Neural cell (in vitro differentiated cells): ENCODE results near the gene AFG3L2. TPM values are rescaled to one million over a fixed set of nuclear protein-coding genes. Genes with fewer than 3 reads are reported as not detected.

Source experiments
- H2AFZ ChIP-seq: fragments of 200-600, 300-800 bp; sonication (generic), shearing (Covaris generic); 2 replicates; pipeline ENCODE4 v1.6.0; 2014; ENCODE audit warnings: low read depth, mild to moderate bottlenecking, antibody characterized with exemption, low read length, moderate library complexity
- H3F3A ChIP-seq: fragments of 200-600 bp; shearing (Covaris generic); 2 replicates; pipeline ENCODE4 v1.6.1; 2016; ENCODE audit warnings: mild to moderate bottlenecking, moderate library complexity, mixed read lengths, antibody characterized with exemption, low read length; ENCODE audit not compliant: insufficient read depth, poor library complexity, severe bottlenecking
- H3K27ac ChIP-seq: fragments of 200-600, 300-800 bp; sonication (generic), shearing (Covaris generic); 2 replicates; pipeline ENCODE4 v1.5.1; 2014; ENCODE audit warnings: mild to moderate bottlenecking, low read length, moderate library complexity
- H3K27me3 ChIP-seq: fragments of 300-800, 200-600 bp; sonication (generic), shearing (Covaris generic); 2 replicates; pipeline ENCODE4 v1.6.0; 2014; ENCODE audit warnings: mild to moderate bottlenecking, low read depth, low read length, moderate library complexity; ENCODE audit not compliant: insufficient read depth
- H3K36me3 ChIP-seq: fragments of 300-800, 200-600 bp; sonication (generic), shearing (Covaris generic); 2 replicates; pipeline ENCODE4 v1.5.1; 2014; ENCODE audit warnings: mild to moderate bottlenecking, antibody characterized with exemption, low read length, moderate library complexity; ENCODE audit not compliant: insufficient read depth
- H3K4me2 ChIP-seq: fragments of 300-800, 200-600 bp; sonication (generic), shearing (Covaris generic); 2 replicates; pipeline ENCODE4 v1.6.0; 2014; ENCODE audit warnings: mild to moderate bottlenecking, low read length
- H3K4me3 ChIP-seq: fragments of 300-800, 200-600 bp; sonication (generic), shearing (Covaris generic); 2 replicates; pipeline ENCODE4 v1.5.1; 2014; ENCODE audit warnings: mild to moderate bottlenecking, low read length, moderate library complexity
- H3K79me2 ChIP-seq: fragments of 200-600 bp; shearing (Covaris generic); replicated peaks from 2 replicates; pipeline ENCODE4 v1.6.0; 2014; ENCODE audit warnings: mild to moderate bottlenecking, low read length, moderate library complexity; ENCODE audit not compliant: insufficient read depth
- H3K9ac ChIP-seq: fragments of 300-800, 200-600 bp; sonication (generic), shearing (Covaris generic); 2 replicates; pipeline ENCODE4 v1.6.1; 2016; ENCODE audit warnings: mild to moderate bottlenecking, low read length, mixed read lengths
- H3K9me2 ChIP-seq: fragments of 200-600 bp; shearing (Covaris generic); 2 replicates; pipeline ENCODE4 v1.6.1; 2016; ENCODE audit warnings: mild to moderate bottlenecking, low read length, mixed read lengths; ENCODE audit not compliant: insufficient read depth
- H3K9me3 ChIP-seq: fragments of 200-600, 300-800 bp; sonication (generic), shearing (Covaris generic); 2 replicates; pipeline ENCODE4 v1.6.1; 2016; ENCODE audit warnings: mild to moderate bottlenecking, mixed run types, low read length, moderate library complexity, mixed read lengths
- H4K20me1 ChIP-seq: fragments of 200-600 bp; shearing (Covaris generic); 2 replicates; pipeline ENCODE4 v1.6.1; 2016; ENCODE audit warnings: mild to moderate bottlenecking, mixed run types; ENCODE audit not compliant: insufficient read depth
- EP300 ChIP-seq: fragments of 450-650 bp; conservative IDR thresholded peaks from 2 replicates; pipeline ENCODE4 v1.6.1; 2014; ENCODE audit warnings: antibody characterized with exemption, mild to moderate bottlenecking, moderate library complexity; ENCODE audit not compliant: poor library complexity, severe bottlenecking
- EZH2 ChIP-seq: fragments of 200-600, 300-800 bp; shearing (Covaris generic), sonication (generic); IDR thresholded peaks from 2 replicates; pipeline ENCODE4 v1.6.1; 2014; ENCODE audit warnings: antibody characterized with exemption, low read length, borderline replicate concordance, mild to moderate bottlenecking; ENCODE audit not compliant: insufficient read depth, poor library complexity, severe bottlenecking
- MXI1 ChIP-seq: fragments of 450-650 bp; conservative IDR thresholded peaks from 2 replicates; pipeline ENCODE4 v1.6.1; 2014; ENCODE audit warnings: antibody characterized with exemption, mild to moderate bottlenecking; ENCODE audit not compliant: poor library complexity, severe bottlenecking
- POLR2AphosphoS5 ChIP-seq: IDR thresholded peaks from 2 replicates; pipeline ENCODE4 v1.6.1; 2012
- RAD21 ChIP-seq: fragments of 450-650 bp; conservative IDR thresholded peaks from 2 replicates; pipeline ENCODE4 v1.6.1; 2014; ENCODE audit warnings: antibody characterized with exemption, mild to moderate bottlenecking, moderate library complexity
- SMC3 ChIP-seq: fragments of 450-650 bp; conservative IDR thresholded peaks from 2 replicates; pipeline ENCODE4 v1.6.1; 2014; ENCODE audit warnings: antibody characterized with exemption, mild to moderate bottlenecking, moderate library complexity; ENCODE audit not compliant: poor library complexity
- TAF1 ChIP-seq: IDR thresholded peaks from 2 replicates; pipeline ENCODE4 v1.6.1; 2012; ENCODE audit warnings: low read depth
- polyA plus RNA-seq: library from polyadenylated mRNA; depleted of rRNA; stranded (reverse); fragments of >200 nt; gene quantifications from 2 replicates; pipeline ENCODE4 v1.2.3, GENCODE V29; 2014
- TF ChIP-seq, protein P1 (sequence below): fragments of 450-650 bp; IDR thresholded peaks from 2 replicates; pipeline ENCODE4 v1.5.1; 2014; ENCODE audit warnings: antibody characterized with exemption, mild to moderate bottlenecking, moderate library complexity; ENCODE audit not compliant: poor library complexity, severe bottlenecking
- TF ChIP-seq, protein P2 (sequence below): IDR thresholded peaks from 2 replicates; pipeline ENCODE4 v1.6.1; 2012; ENCODE audit warnings: borderline replicate concordance

Gene AFG3L2
- polyA plus RNA-seq, 1 donor from 2014 or later, result 49.4 TPM

DNA sequence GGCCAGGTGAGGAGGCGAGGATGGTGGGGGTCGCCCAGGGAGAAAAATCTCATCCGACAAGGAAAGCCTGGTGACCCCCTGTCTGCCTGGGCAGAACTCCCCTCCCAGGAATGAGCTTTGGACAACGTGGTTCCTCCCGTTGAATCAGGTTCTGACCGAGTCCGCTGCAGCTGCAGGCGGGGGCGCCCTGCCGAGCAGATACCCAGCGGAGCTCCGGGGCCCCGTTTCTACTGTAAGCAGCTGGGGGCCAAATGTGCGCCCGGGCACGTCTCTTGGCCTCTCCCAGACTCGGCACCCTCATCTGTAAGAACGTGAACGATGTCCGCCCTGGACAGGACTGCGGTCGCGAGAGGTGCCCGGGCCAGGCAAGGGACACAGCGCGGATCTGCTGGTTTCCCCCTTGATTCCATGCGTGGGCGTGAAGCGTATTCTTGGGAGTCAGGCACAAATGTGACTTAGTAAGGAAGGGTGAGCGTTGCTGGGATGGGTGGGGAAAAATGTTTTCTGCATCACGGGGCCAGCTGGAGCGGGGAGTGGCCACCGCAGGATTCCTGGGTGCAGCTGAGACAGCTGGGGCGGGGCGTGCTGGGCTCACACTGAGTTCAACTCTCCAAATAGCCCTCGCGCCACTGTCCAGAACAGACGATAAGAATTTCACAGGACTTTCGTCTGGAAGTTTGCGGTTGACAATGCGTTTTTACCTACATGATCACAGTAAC, 89.2 kb downstream of the AFG3L2 start:
- TF ChIP-seq, protein P1, sequence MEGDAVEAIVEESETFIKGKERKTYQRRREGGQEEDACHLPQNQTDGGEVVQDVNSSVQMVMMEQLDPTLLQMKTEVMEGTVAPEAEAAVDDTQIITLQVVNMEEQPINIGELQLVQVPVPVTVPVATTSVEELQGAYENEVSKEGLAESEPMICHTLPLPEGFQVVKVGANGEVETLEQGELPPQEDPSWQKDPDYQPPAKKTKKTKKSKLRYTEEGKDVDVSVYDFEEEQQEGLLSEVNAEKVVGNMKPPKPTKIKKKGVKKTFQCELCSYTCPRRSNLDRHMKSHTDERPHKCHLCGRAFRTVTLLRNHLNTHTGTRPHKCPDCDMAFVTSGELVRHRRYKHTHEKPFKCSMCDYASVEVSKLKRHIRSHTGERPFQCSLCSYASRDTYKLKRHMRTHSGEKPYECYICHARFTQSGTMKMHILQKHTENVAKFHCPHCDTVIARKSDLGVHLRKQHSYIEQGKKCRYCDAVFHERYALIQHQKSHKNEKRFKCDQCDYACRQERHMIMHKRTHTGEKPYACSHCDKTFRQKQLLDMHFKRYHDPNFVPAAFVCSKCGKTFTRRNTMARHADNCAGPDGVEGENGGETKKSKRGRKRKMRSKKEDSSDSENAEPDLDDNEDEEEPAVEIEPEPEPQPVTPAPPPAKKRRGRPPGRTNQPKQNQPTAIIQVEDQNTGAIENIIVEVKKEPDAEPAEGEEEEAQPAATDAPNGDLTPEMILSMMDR, result no peak
- no peak for TF ChIP-seq EP300
- no peak for TF ChIP-seq RAD21
- TF ChIP-seq TAF1, result no peak
- no peak for TF ChIP-seq MXI1
- no peak overlapping the region for H3K9ac ChIP-seq
- H3K36me3 ChIP-seq, result no peaks in the 10 kb centered on the region
- no peaks in the 10 kb centered on the region for H3K79me2 ChIP-seq
- H3K9me3 ChIP-seq, result no peaks in the 10 kb centered on the region
- H4K20me1 ChIP-seq, result no peaks in the 10 kb centered on the region
- no peak overlapping the region for H2AFZ ChIP-seq
- no peaks in the 10 kb centered on the region for H3K9me2 ChIP-seq
- H3K4me3 ChIP-seq, result peak overlapping the region; percentile 61
- H3K27ac ChIP-seq, result no peak overlapping the region
- H3K27me3 ChIP-seq, result peaks cover 38% of the 10 kb centered on the region
- peak overlapping the region; percentile 55 for H3K4me2 ChIP-seq
- H3F3A ChIP-seq, result no peaks in the 10 kb centered on the region

GRCh38 chr18:12287131-12287681, 89.8 kb downstream of the AFG3L2 start:
- H4K20me1 ChIP-seq, result no peaks in the 10 kb centered on the region
- no peak overlapping the region for H3K27ac ChIP-seq
- H3K79me2 ChIP-seq, result no peaks in the 10 kb centered on the region
- no peak overlapping the region for H3K9ac ChIP-seq
- no peaks in the 10 kb centered on the region for H3K9me3 ChIP-seq
- H3K4me2 ChIP-seq, result no peak overlapping the region
- H3K9me2 ChIP-seq, result no peaks in the 10 kb centered on the region
- no peak overlapping the region for H2AFZ ChIP-seq
- H3K4me3 ChIP-seq, result peak overlapping the region; percentile 61
- H3K36me3 ChIP-seq, result no peaks in the 10 kb centered on the region
- TF ChIP-seq, protein P1, result no peak
- peak; percentile 49 for TF ChIP-seq EZH2
- H3F3A ChIP-seq, result no peaks in the 10 kb centered on the region
- H3K27me3 ChIP-seq, result peaks cover 38% of the 10 kb centered on the region

- H3K4me3 ChIP-seq, result no peak overlapping the region
- H3K79me2 ChIP-seq, result no peaks in the 10 kb centered on the region
- no peaks in the 10 kb centered on the region for H3K9me3 ChIP-seq
- no peak overlapping the region for H3K27ac ChIP-seq
- H3F3A ChIP-seq, result no peaks in the 10 kb centered on the region
- H3K36me3 ChIP-seq, result no peaks in the 10 kb centered on the region
- H4K20me1 ChIP-seq, result no peaks in the 10 kb centered on the region
- H3K4me2 ChIP-seq, result no peak overlapping the region
- no peak overlapping the region for H3K9ac ChIP-seq
- H3K9me2 ChIP-seq, result no peaks in the 10 kb centered on the region
- no peak overlapping the region for H2AFZ ChIP-seq
- TF ChIP-seq, protein P1, result no peak
- TF ChIP-seq SMC3 (no peak), TAF1 (no peak), POLR2AphosphoS5 (no peak), EZH2 (no peak), RAD21 (no peak), EP300 (no peak), MXI1 (no peak)
- TF ChIP-seq, protein P2, sequence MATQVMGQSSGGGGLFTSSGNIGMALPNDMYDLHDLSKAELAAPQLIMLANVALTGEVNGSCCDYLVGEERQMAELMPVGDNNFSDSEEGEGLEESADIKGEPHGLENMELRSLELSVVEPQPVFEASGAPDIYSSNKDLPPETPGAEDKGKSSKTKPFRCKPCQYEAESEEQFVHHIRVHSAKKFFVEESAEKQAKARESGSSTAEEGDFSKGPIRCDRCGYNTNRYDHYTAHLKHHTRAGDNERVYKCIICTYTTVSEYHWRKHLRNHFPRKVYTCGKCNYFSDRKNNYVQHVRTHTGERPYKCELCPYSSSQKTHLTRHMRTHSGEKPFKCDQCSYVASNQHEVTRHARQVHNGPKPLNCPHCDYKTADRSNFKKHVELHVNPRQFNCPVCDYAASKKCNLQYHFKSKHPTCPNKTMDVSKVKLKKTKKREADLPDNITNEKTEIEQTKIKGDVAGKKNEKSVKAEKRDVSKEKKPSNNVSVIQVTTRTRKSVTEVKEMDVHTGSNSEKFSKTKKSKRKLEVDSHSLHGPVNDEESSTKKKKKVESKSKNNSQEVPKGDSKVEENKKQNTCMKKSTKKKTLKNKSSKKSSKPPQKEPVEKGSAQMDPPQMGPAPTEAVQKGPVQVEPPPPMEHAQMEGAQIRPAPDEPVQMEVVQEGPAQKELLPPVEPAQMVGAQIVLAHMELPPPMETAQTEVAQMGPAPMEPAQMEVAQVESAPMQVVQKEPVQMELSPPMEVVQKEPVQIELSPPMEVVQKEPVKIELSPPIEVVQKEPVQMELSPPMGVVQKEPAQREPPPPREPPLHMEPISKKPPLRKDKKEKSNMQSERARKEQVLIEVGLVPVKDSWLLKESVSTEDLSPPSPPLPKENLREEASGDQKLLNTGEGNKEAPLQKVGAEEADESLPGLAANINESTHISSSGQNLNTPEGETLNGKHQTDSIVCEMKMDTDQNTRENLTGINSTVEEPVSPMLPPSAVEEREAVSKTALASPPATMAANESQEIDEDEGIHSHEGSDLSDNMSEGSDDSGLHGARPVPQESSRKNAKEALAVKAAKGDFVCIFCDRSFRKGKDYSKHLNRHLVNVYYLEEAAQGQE, result no peak
- H3K27me3 ChIP-seq, result peaks cover 28% of the 10 kb centered on the region
Observed at GRCh38 chr18:12283666-12284065, 93.4 kb downstream of the AFG3L2 start.
